Sigmoid colon (tissue), 7 donors: ENCODE measurements around the gene CHI3L2. TPM values are rescaled to one million over a fixed set of nuclear protein-coding genes. Genes with fewer than 3 reads are reported as not detected.

Experiments used
- DNase-seq: peaks from one replicate; pipeline ENCODE4 v3.0.0-alpha.2; 2019
- H3K27ac ChIP-seq, 4 donors: fragments of 200-600 bp; sonication (generic); one replicate each; pipeline ENCODE4 v1.5.1; 2016 to 2019; ENCODE audit warnings: mild to moderate bottlenecking in 1 of 4
- H3K27me3 ChIP-seq, 3 donors: fragments of 200-600 bp; sonication (generic); one replicate each; pipeline ENCODE4 v1.5.1; 2019; ENCODE audit warnings: mild to moderate bottlenecking in 1 of 3
- H3K36me3 ChIP-seq, 4 donors: fragments of 200-600 bp; sonication (generic); one replicate each; pipeline ENCODE4 v1.5.1; 2016 to 2019
- H3K4me1 ChIP-seq, 4 donors: fragments of 200-600 bp; sonication (generic); one replicate each; pipeline ENCODE4 v1.5.1; 2017 to 2019
- H3K4me3 ChIP-seq, 4 donors: fragments of 200-600 bp; sonication (generic); one replicate each; pipeline ENCODE4 v1.5.1; 2017 to 2019; ENCODE audit warnings: mild to moderate bottlenecking in 2 of 4, moderate library complexity in 1 of 4
- H3K9me3 ChIP-seq, 4 donors: fragments of 200-600 bp in 3 of 4; sonication (generic) in 3 of 4; one replicate each; pipeline versions ENCODE4 v1.5.1 to v1.6.1; 2013 to 2019
- EP300 ChIP-seq, 4 donors: sonication (generic); formaldehyde crosslinking; IDR thresholded peaks; one replicate each; pipeline ENCODE4 v1.6.1; 2017; ENCODE audit warnings: antibody characterized with exemption in 4 of 4
- POLR2A ChIP-seq, 2 donors: fragments of 450-650 bp; IDR thresholded peaks; one replicate each; pipeline ENCODE4 v1.6.1; 2016; ENCODE audit warnings: antibody characterized with exemption in 2 of 2, mild to moderate bottlenecking in 2 of 2, moderate library complexity in 2 of 2
- POLR2AphosphoS5 ChIP-seq, 4 donors: sonication (generic); formaldehyde crosslinking; IDR thresholded peaks; one replicate each; pipeline ENCODE4 v1.6.1; 2017; ENCODE audit warnings: antibody characterized with exemption in 4 of 4
- WGBS, 2 donors: extraction: QIAGEN DNeasy Blood & Tissue Kit; methylation state at CpG; one replicate each; pipeline ENCODE4 v1.1.7; 2013; 5-methylcytosine and 5-hydroxymethylcytosine counted together
- intact Hi-C: fragments of 100-400 bp; cut with DNase I; formaldehyde crosslinking; loops from one replicate; pipeline ENCODE4 v1.15.1; 2023
- polyA plus RNA-seq, 3 donors: library from polyadenylated mRNA; stranded (reverse); fragments of 200-250 nt; gene quantifications; one replicate each; pipeline ENCODE4 v1.2.3, GENCODE V29; 2013
- total RNA-seq, 4 donors: library from RNA; depleted of rRNA; stranded (reverse); fragments of >200 nt; gene quantifications; one replicate each; pipeline ENCODE4 v1.1.0, GENCODE V29; 2016
- TF ChIP-seq, protein P1 (sequence below), 4 experiments: fragments of 450-650 bp in 3 of 4; fragments of 200-600 bp in 1 of 4; IDR thresholded peaks; one replicate each; pipeline ENCODE4 v1.5.1; 2016 to 2019; ENCODE audit warnings: antibody characterized with exemption in 4 of 4, mild to moderate bottlenecking in 3 of 4, moderate library complexity in 2 of 4
- donor health status: healthy with polysubstance abuse.
- donor health status: Bipolar disorder and iron deficiency.
- donor health status: healthy.

Gene CHI3L2
- total and polyA plus RNA-seq, 7 donors: 0.71 to 11.0 (median 2.2) TPM; not detected in 3

DNA sequence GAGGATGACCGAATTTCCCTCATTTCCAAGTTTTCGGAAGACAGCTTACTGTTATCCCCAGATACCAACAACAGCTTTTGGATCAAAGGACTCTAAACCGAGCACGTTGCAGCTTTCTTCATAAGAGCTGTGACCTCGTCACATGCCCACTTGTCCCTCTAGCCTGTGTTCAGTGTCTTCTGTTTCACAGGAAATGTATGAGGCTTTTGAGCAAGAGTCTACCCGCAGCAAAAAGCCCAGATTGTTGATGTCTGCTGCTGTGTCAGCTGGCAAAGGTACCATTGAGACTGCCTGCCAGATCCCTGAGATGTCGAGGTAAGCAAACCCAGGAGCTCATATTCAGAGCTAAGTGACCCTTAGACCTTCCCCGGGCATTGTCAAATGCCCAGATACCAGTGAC, 24.1 kb downstream of the CHI3L2 start:
- DNase-seq: no peak
- no peak for TF ChIP-seq EP300 (IDR thresholded peaks at IDR 0.05)
- Histone ChIP-seq H3K36me3 (no peaks in the 10 kb centered on the region), H3K9me3 (no peaks in the 10 kb centered on the region), H3K4me1 (no peaks in the 10 kb centered on the region), H3K27ac (no peak overlapping the region), H3K27me3 (no peaks in the 10 kb centered on the region), H3K4me3 (no peak overlapping the region)
- intact Hi-C loops: no loop called here
- 74 to 82% methylated on average over 8 of the region's 8 CpGs for WGBS, 2 donors

DNA sequence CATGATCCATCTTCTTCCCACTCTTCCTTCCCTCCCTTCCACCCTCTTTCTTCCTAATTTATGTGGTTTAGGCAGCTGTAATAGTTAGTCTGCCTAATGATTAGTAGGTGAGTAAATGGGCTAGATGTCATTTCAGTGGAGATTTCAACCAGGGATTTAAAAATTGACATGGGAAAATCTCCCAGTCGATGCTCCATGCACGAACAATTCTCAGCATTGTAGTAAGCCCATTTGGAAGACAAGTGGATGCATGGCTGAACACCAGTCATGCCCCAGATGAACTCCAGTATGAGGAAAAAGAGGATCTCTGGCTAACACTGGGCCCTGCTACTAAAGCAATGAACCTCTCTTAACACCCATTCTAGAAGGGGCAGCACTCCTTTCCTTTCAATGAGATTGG, 25.3 kb downstream of the CHI3L2 start:
- Histone ChIP-seq H3K4me3 (no peak overlapping the region), H3K27me3 (no peaks in the 10 kb centered on the region), H3K27ac (no peak overlapping the region), H3K4me1 (no peaks in the 10 kb centered on the region), H3K36me3 (no peaks in the 10 kb centered on the region), H3K9me3 (no peaks in the 10 kb centered on the region)
- no peak for DNase-seq
- intact Hi-C loops: no loop called here
- TF ChIP-seq, protein P1, sequence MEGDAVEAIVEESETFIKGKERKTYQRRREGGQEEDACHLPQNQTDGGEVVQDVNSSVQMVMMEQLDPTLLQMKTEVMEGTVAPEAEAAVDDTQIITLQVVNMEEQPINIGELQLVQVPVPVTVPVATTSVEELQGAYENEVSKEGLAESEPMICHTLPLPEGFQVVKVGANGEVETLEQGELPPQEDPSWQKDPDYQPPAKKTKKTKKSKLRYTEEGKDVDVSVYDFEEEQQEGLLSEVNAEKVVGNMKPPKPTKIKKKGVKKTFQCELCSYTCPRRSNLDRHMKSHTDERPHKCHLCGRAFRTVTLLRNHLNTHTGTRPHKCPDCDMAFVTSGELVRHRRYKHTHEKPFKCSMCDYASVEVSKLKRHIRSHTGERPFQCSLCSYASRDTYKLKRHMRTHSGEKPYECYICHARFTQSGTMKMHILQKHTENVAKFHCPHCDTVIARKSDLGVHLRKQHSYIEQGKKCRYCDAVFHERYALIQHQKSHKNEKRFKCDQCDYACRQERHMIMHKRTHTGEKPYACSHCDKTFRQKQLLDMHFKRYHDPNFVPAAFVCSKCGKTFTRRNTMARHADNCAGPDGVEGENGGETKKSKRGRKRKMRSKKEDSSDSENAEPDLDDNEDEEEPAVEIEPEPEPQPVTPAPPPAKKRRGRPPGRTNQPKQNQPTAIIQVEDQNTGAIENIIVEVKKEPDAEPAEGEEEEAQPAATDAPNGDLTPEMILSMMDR (IDR thresholded peaks at IDR 0.05): no peak
- no peak for TF ChIP-seq POLR2AphosphoS5 (IDR thresholded peaks at IDR 0.05)
- TF ChIP-seq POLR2A (IDR thresholded peaks at IDR 0.05): no peak
- WGBS, 2 donors: 93 to 94% methylated on average over 2 of the region's 2 CpGs

DNA sequence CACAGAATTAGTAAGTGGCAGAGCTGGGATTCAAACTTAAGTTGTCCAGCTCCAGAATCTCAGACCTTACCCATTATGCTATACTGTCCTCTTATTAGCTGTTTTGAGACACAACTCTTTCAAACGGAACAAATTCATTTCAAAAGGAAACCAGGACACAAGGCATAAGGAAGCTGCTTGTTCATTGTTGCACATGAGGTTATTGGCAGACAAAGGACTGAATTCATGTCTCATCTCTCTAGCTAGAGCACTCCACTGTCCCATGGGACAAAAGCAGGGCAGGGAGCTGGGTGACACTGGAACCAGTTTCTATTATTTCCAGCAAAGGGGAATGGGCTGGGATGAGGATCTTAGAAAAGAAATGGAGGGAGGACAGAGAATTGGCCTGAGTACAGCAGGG, 26.4 kb downstream of the CHI3L2 start:
- TF ChIP-seq, protein P1 (IDR thresholded peaks at IDR 0.05): no peak
- no peak for TF ChIP-seq POLR2AphosphoS5 (IDR thresholded peaks at IDR 0.05)
- TF ChIP-seq EP300 (IDR thresholded peaks at IDR 0.05): no peak
- no peak for TF ChIP-seq POLR2A (IDR thresholded peaks at IDR 0.05)
- WGBS, 2 donors: 69 to 79% methylated on average over 1 of the region's 1 CpG
- intact Hi-C loops: no loop called here
- Histone ChIP-seq H3K27ac (no peak overlapping the region), H3K4me1 (no peaks in the 10 kb centered on the region), H3K9me3 (no peaks in the 10 kb centered on the region), H3K36me3 (no peaks in the 10 kb centered on the region), H3K27me3 (no peaks in the 10 kb centered on the region), H3K4me3 (no peak overlapping the region)
- no peak for DNase-seq

DNA sequence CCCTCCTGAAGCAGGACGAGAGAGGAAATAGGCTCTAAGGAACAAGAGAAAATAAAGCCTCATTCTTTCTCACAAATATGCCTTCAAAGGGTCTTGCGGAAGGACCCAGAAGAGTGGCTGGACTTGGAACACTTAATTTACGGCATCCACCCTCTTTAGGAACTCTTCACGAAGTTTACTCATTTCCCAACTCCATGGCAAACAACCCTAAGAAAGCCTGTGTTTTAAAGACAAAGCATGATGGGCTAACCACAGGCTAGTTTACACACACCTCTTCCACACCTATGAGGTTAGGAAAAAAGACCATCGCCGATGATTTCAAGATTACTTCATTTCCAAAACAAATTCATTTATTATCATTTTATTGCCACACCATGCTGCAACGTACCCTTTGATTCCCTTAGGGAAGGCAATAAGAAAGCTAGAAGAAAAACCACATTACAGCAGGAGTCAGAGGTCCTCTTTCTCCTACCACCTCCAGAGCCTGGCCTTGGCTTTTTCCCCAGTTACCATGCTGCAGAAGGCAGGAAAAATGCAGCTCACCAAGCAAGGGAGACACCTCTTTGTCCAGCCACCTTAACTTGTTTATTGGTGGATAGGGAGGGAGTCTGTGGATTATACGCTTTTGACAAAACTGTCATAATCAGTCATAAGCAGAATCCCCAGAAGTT, 29.6 kb downstream of the CHI3L2 start:
- H3K36me3 ChIP-seq: no peaks in the 10 kb centered on the region
- 48 to 76% methylated on average over 8 of the region's 8 CpGs for WGBS, 2 donors
- H3K9me3 ChIP-seq: no peaks in the 10 kb centered on the region
- no peak for DNase-seq
- intact Hi-C loops: no loop called here
- no peak overlapping the region for H3K27ac ChIP-seq
- no peaks in the 10 kb centered on the region for H3K4me1 ChIP-seq
- H3K4me3 ChIP-seq: no peak overlapping the region
- H3K27me3 ChIP-seq: no peaks in the 10 kb centered on the region
- TF ChIP-seq EP300 (IDR thresholded peaks at IDR 0.05) (no peak), POLR2A (IDR thresholded peaks at IDR 0.05) (no peak), POLR2AphosphoS5 (IDR thresholded peaks at IDR 0.05) (no peak)
- TF ChIP-seq, protein P1 (IDR thresholded peaks at IDR 0.05): no peak

DNA sequence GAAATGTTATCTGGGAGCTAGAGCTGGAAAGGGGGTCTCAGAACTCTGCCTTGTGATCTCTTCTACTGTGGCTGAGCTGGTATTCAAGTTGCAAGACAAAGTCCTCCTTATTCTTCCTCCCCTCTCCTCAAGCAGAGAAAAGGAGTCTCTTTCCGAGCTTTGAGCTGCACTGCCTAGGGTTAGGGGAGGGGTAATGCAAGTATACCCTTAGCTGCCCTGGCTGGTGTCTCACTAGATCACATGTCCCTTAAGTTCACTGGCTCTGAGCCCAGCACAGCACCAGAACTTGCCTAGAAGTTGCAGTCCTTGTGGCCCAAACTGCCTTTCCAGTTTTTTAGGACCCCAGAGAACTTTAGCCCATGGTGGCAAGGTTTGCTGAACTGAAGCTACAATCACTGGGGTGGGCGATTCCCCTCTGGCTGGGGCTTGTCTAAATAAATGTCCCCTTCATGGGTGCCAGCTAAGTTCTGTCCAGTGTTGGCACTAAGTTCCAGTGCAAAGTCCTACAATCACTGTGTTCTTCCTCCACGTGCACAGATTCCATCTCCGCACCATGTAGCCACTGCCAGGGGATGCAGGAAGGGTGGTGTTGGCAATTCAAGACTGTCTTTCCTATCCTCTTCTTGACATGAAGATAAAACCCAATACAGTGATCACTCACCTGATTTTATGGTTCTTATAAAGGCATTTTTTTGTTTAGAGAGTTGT, 40.4 kb downstream of the CHI3L2 start:
- H3K36me3 ChIP-seq: no peaks in the 10 kb centered on the region
- H3K27me3 ChIP-seq: peaks cover 6 to 31% (median 20%) of the 10 kb centered on the region in 3 donors
- H3K4me3 ChIP-seq: no peak overlapping the region
- no peak for DNase-seq
- TF ChIP-seq, protein P1 (IDR thresholded peaks at IDR 0.05): no peak
- TF ChIP-seq EP300 (IDR thresholded peaks at IDR 0.05): no peak
- no peak for TF ChIP-seq POLR2AphosphoS5 (IDR thresholded peaks at IDR 0.05)
- no peak for TF ChIP-seq POLR2A (IDR thresholded peaks at IDR 0.05)
- no peak overlapping the region for H3K27ac ChIP-seq
- 74 to 86% methylated on average over 4 of the region's 4 CpGs for WGBS, 2 donors
- H3K4me1 ChIP-seq: peaks cover 0 to 7% (median 0%) of the 10 kb centered on the region in 4 donors
- intact Hi-C loops: no loop called here
- H3K9me3 ChIP-seq: no peaks in the 10 kb centered on the region
